Suprapubic skin (tissue), 4 donors: ENCODE measurements around the gene TGFBRAP1.

ENCODE experiments used
- CTCF ChIP-seq, 2 donors: fragments of 200-600 bp in 1 of 2; fragments of 450-650 bp in 1 of 2; sonication (generic) in 1 of 2; IDR thresholded peaks; one replicate each; pipeline ENCODE4 v1.5.1; 2016 to 2019; ENCODE audit warnings: antibody characterized with exemption in 2 of 2, mild to moderate bottlenecking in 1 of 2, moderate library complexity in 1 of 2
- EP300 ChIP-seq: sonication (generic); formaldehyde crosslinking; IDR thresholded peaks from one replicate; pipeline ENCODE4 v1.6.1; 2017; ENCODE audit warnings: antibody characterized with exemption
- POLR2A ChIP-seq, 2 donors: fragments of 450-650 bp; IDR thresholded peaks; one replicate each; pipeline ENCODE4 v1.6.1; 2017; ENCODE audit warnings: antibody characterized with exemption in 2 of 2, mild to moderate bottlenecking in 2 of 2, moderate library complexity in 2 of 2
- POLR2AphosphoS5 ChIP-seq, 3 donors: sonication (generic); formaldehyde crosslinking; IDR thresholded peaks; one replicate each; pipeline ENCODE4 v1.6.1; 2017; ENCODE audit warnings: antibody characterized with exemption in 3 of 3

DNA sequence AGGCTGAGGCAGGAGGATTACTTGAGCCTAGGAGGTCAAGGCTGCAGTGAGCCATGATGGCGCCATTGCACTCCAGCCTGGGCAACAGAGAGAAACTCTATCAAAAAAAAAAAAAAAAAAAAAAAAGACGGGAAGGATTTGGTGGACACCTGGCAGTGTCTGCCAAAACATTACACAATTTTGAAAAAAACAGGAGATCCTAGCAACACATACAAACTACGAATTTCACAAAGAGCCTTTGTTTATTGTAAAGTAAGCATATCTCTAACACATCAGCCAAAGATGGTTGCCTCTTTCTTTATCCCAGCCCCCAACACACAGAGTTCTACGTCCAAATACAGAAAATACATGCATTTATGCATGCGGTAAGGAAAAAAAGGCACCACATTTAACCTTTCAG lies 80.4 kb downstream of the TGFBRAP1 start:
- no peak for TF ChIP-seq CTCF (IDR thresholded peaks at IDR 0.05)
- no peak for TF ChIP-seq POLR2AphosphoS5 (IDR thresholded peaks at IDR 0.05)
- no peak for TF ChIP-seq POLR2A (IDR thresholded peaks at IDR 0.05)
- no peak for TF ChIP-seq EP300
